Measurements from ENCODE around the gene KRT3. TPM values are rescaled to one million over a fixed set of nuclear protein-coding genes. Genes with fewer than 3 reads are reported as not detected.
A peak's percentile ranks its signal among the peaks of the same experiment; 100 is the strongest.

KRT3 gene
- total and polyA plus RNA-seq, 9 of the 15 experiments (the other 6 are each of a cell fraction or from before 2014, with no cell fraction given) = not detected

DNA sequence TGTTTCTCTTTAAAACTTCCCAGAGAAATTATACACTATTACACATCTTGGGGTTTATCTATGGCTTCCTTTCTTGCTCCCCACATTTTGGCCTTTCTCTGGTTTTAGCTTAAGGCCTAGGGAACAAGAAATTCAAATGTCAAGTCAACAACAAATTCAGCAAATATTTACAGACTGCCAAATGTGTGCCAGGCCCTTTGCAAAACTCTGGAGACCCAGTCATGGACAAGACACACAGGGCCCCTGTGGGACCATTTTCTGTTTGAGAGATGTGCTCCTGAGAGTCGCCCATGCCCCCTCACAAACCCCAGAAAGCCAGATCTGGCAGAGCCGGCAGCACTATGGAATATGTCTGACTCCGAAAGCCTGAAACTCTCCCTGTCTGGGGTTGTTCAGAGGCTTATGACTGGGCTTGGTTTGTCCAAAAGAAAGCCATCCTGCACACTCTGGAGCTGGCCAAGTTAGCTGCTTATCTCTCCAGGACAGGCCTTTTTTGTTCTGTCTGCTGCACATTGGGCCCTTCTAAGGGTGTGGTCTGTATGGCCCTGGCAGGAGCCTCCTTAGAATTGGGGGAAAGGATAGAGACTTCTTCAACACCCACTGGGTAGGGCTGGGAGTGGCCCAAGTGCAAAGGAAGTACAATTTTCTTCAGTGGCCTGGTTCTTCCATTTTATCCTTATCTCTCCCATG is 1.1 kb upstream of the KRT3 start (continued):
- peak; percentile 39; the same call in 1 of the 2 replicates for TF ChIP-seq CREM (IDR thresholded peaks at IDR 0.05; ENCODE audit: low read depth)
- TF ChIP-seq RERE (CRISPR knock-in tag; IDR thresholded peaks at IDR 0.05; ENCODE audit: borderline replicate concordance) = no peak
- TF ChIP-seq BRF1 (IDR thresholded peaks at IDR 0.05; ENCODE audit: borderline replicate concordance, extremely low read depth, insufficient read length) = no peak
- no peak for TF ChIP-seq HBP1 (CRISPR knock-in tag; IDR thresholded peaks at IDR 0.05)
- TF ChIP-seq SPI1 (IDR thresholded peaks at IDR 0.05; ENCODE audit: borderline replicate concordance, low read depth, low read length) = 0 out of 2 replicates have a peak, but pooled peaks have one; percentile 25
- TF ChIP-seq CCNT2 (IDR thresholded peaks at IDR 0.05; ENCODE audit: borderline replicate concordance, extremely low read depth, insufficient read length, low read depth, low read length) = peak; percentile 54
- no peak for TF ChIP-seq ZBTB34 (CRISPR knock-in tag; IDR thresholded peaks at IDR 0.05)
- no peak for TF ChIP-seq GABPB2 (CRISPR knock-in tag; conservative IDR thresholded peaks at IDR 0.05)
- TF ChIP-seq ZNF778 (CRISPR knock-in tag; IDR thresholded peaks at IDR 0.05) = no peak
- no peak for TF ChIP-seq ZNF197 (CRISPR knock-in tag; IDR thresholded peaks at IDR 0.05; ENCODE audit: low read depth)
- peak; percentile 67 for TF ChIP-seq STAT5A (IDR thresholded peaks at IDR 0.05; ENCODE audit: borderline replicate concordance, low read length)
- no peak for TF ChIP-seq GTF3C2 (IDR thresholded peaks at IDR 0.05; ENCODE audit: borderline replicate concordance, extremely low read depth, insufficient read length)
- TF ChIP-seq ZNF354B (CRISPR knock-in tag; IDR thresholded peaks at IDR 0.05) = no peak
- no peak for TF ChIP-seq RBFOX2 (IDR thresholded peaks at IDR 0.05; ENCODE audit: low read depth, low read length)
